Esophagus (tissue), 2 donors: ENCODE data around the gene CENPN. TPM values are rescaled to one million over a fixed set of nuclear protein-coding genes. Genes with fewer than 3 reads are reported as not detected.

Experiments used
- H3K27ac ChIP-seq, 2 donors: one replicate each; pipeline ENCODE4 v1.5.1; 2013; ENCODE audit warnings: low read depth in 2 of 2, mild to moderate bottlenecking in 2 of 2, inconsistent platforms in 1 of 2, low read length in 1 of 2, moderate library complexity in 1 of 2
- H3K27me3 ChIP-seq, 2 donors: one replicate each; pipeline ENCODE4 v1.6.1; 2013; ENCODE audit warnings: low read length in 2 of 2, control low read depth in 1 of 2, mild to moderate bottlenecking in 1 of 2; ENCODE audit not compliant: insufficient read depth in 2 of 2, control insufficient read depth in 1 of 2
- H3K36me3 ChIP-seq, 2 donors: one replicate each; pipeline ENCODE4 v1.6.1; 2013; ENCODE audit warnings: low read length in 1 of 2; ENCODE audit not compliant: control insufficient read depth in 2 of 2, insufficient read depth in 2 of 2
- H3K4me1 ChIP-seq, 2 donors: one replicate each; pipeline ENCODE4 v1.6.1; 2013; ENCODE audit warnings: low read length in 1 of 2; ENCODE audit not compliant: control insufficient read depth in 2 of 2, insufficient read depth in 2 of 2
- H3K4me3 ChIP-seq, 2 donors: one replicate each; pipeline ENCODE4 v1.5.1; 2013; ENCODE audit warnings: low read length in 2 of 2, mild to moderate bottlenecking in 2 of 2, low read depth in 1 of 2, moderate library complexity in 1 of 2
- H3K9me3 ChIP-seq, 2 donors: one replicate each; pipeline ENCODE4 v1.6.1; 2013; ENCODE audit warnings: mild to moderate bottlenecking in 2 of 2, low read depth in 1 of 2, low read length in 1 of 2, moderate library complexity in 1 of 2; ENCODE audit not compliant: control insufficient read depth in 2 of 2, insufficient read depth in 1 of 2
- WGBS, 2 donors: extraction: QIAGEN DNeasy Blood & Tissue Kit; methylation state at CpG; one replicate each; pipeline ENCODE4 v1.1.7; 2013; 5-methylcytosine and 5-hydroxymethylcytosine counted together
- polyA plus RNA-seq, 2 donors: library from polyadenylated mRNA; stranded (reverse); fragments of 200-250 nt; gene quantifications; one replicate each; pipeline ENCODE4 v1.2.3, GENCODE V29; 2013
- donor health status: healthy with polysubstance abuse.
- donor health status: Bipolar disorder and iron deficiency.

The CENPN gene
- polyA plus RNA-seq, 2 donors, result 3.6 to 9.1 TPM

GRCh38 chr16:81012974-81013373 lies 6.0 kb downstream of the CENPN start:
- H3K4me3 ChIP-seq, result no peak overlapping the region
- H3K36me3 ChIP-seq, result no peaks in the 10 kb centered on the region
- H3K27me3 ChIP-seq, result no peaks in the 10 kb centered on the region
- 91 to 93% methylated on average over 3 of the region's 3 CpGs for whole genome bisulfite sequencing, 2 donors
- H3K27ac ChIP-seq, result no peak overlapping the region
- H3K9me3 ChIP-seq, result no peaks in the 10 kb centered on the region
- H3K4me1 ChIP-seq, result no peaks in the 10 kb centered on the region

- 87 to 88% methylated on average over 2 of the region's 2 CpGs for WGBS, 2 donors
- no peaks in the 10 kb centered on the region for H3K36me3 ChIP-seq
Measured at GRCh38 chr16:81014672-81015071, 7.7 kb downstream of the CENPN start.

GRCh38 chr16:81018496-81018895 lies 11.5 kb downstream of the CENPN start:
- WGBS, 2 donors, result 96 to 98% methylated on average over 2 of the region's 2 CpGs
- Histone ChIP-seq H3K9me3 (no peaks in the 10 kb centered on the region), H3K4me1 (no peaks in the 10 kb centered on the region), H3K36me3 (no peaks in the 10 kb centered on the region), H3K27me3 (no peaks in the 10 kb centered on the region), H3K27ac (no peak overlapping the region), H3K4me3 (no peak overlapping the region)

More at GRCh38 chr16:81014672-81015071, 7.7 kb downstream of the CENPN start:
- Histone ChIP-seq H3K4me3 (no peak overlapping the region), H3K4me1 (no peaks in the 10 kb centered on the region), H3K27me3 (no peaks in the 10 kb centered on the region), H3K27ac (no peak overlapping the region), H3K9me3 (no peaks in the 10 kb centered on the region)

- 88 to 89% methylated on average over 4 of the region's 4 CpGs for WGBS, 2 donors
- H3K4me3 ChIP-seq, result no peak overlapping the region
- no peaks in the 10 kb centered on the region for H3K36me3 ChIP-seq
- H3K9me3 ChIP-seq, result no peaks in the 10 kb centered on the region
- H3K27me3 ChIP-seq, result no peaks in the 10 kb centered on the region
- no peaks in the 10 kb centered on the region for H3K4me1 ChIP-seq
- H3K27ac ChIP-seq, result no peak overlapping the region
Measured at GRCh38 chr16:81026429-81026828, 19.4 kb downstream of the CENPN start.

GRCh38 chr16:81029930-81030604 lies 23.1 kb downstream of the CENPN start:
- Histone ChIP-seq H3K27me3 (no peaks in the 10 kb centered on the region), H3K9me3 (no peaks in the 10 kb centered on the region), H3K27ac (no peak overlapping the region), H3K36me3 (no peaks in the 10 kb centered on the region), H3K4me3 (no peak overlapping the region), H3K4me1 (no peaks in the 10 kb centered on the region)
- 83 to 88% methylated on average over 11 of the region's 11 CpGs for WGBS, 2 donors

DNA sequence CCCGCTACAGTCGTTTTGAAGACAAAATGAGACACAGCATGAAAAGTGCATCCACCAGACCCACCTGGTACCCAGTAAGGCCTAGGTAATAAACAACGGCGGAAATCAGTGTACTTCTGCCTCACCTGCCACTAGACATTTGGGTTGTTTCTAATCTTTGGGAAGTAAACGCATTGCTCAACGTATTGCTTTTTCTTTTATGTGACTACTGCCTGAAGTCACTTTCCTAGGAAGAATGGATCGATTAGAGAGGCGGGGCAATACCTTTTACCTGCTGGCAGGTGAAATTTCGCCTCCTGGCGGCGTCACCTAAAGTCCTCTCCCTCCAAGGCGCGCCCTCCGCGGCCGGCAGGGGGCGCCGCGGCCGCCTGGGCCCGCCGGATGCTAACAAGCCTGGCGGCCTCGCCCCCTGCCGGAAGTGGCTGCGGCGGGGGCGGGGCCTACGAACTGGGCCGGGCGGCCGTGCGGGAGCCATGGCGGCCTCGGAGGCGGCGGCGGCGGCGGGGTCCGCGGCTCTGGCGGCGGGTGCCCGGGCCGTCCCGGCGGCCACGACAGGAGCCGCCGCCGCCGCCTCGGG lies 28.5 kb downstream of the CENPN start, which contains the start of gene ATMIN:
ATMIN (plus strand) TSS at position 445 of the 577 bp plus-strand sequence; CDS start at position 474, 29 bp downstream.
- H3K4me1 ChIP-seq, result peaks cover 0 to 2% of the 10 kb centered on the region in 2 donors
- no peaks in the 10 kb centered on the region for H3K36me3 ChIP-seq
- H3K27me3 ChIP-seq, result no peaks in the 10 kb centered on the region
- WGBS, 2 donors, result 5 to 10% methylated on average over 26 to 54 of the region's 54 CpGs
- H3K9me3 ChIP-seq, result no peaks in the 10 kb centered on the region
- H3K27ac ChIP-seq, result peak within 1 kb of the TSS; percentile 90 to 92
- peak within 1 kb of the TSS; percentile 89 to 97 for H3K4me3 ChIP-seq

DNA sequence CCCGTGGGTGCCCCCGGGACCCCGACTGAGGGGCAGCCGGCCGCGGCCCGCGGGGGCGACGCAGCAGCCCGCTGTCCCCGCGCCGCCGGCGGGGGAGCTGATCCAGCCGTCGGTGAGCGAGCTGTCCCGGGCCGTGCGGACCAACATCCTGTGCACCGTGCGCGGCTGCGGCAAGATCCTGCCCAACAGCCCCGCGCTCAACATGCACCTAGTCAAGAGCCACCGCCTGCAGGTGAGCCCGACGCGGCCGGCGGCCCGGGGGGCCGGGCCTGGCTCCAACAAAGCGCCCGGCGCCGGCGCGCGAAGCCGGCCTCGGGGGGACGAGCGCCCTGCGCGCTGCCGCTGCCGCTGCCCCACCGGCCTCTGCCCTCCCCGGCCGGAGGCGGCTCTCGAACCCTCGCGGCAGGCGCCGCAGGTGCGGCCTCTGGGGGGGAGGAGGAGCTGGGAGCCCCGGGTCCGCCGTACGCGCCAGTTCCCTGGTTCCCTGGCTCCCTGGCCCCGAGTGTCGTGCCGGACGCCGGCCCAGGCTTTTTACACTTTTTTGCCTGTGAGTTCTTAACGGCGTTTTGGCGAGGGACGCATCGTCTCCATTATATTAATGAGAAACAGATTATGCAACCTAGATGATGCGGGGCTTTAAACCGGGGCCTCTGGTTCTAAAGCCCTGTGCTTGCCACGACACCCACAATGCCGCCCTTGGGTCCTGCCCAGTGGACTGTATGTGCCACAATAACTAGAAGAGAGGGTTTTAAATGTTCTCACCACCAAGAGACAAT lies 29.1 kb downstream of the CENPN start:
- H3K4me3 ChIP-seq, result peak overlapping the region; percentile 89 to 97
- peak overlapping the region; percentile 90 to 92 for H3K27ac ChIP-seq
- peaks cover 0 to 2% of the 10 kb centered on the region in 2 donors for H3K4me1 ChIP-seq
- H3K9me3 ChIP-seq, result no peaks in the 10 kb centered on the region
- WGBS, 2 donors, result 0 to 2% methylated on average over 25 to 80 of the region's 80 CpGs
- peaks cover 0 to under 1% of the 10 kb centered on the region in 2 donors for H3K36me3 ChIP-seq
- H3K27me3 ChIP-seq, result no peaks in the 10 kb centered on the region

DNA sequence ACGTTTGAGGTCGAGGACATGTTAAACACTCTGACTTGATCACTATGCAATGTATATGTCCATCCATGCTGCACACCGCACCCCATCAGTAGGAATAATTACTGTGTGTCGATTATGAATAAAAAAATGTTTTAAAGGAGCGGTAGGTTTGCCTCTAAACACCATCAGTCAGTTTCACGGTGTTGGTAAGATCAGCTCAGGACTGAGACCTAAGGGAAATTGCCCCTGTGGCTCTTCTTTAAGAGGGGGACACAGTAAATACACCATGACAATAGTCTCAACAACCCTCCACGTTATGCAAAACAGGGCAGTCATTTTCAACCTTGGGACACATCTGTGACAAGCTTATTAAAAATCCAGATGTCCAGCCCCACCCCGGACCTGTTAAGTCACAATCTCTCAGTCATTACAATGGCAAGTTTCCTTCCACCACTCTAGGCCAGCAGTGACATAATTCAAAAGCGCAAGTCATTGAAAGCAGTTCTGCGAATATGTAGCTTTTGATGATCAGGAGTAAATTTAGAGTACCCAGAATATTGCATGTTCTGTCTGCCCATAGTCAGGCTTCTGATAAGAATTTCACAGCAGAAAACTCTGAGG lies 29.8 kb downstream of the CENPN start:
- WGBS, 2 donors, result 26 to 28% methylated on average over 10 of the region's 10 CpGs
- peaks cover 0 to 2% of the 10 kb centered on the region in 2 donors for H3K4me1 ChIP-seq
- H3K27me3 ChIP-seq, result no peaks in the 10 kb centered on the region
- peak overlapping the region; percentile 89 to 97 for H3K4me3 ChIP-seq
- H3K27ac ChIP-seq, result peak overlapping the region; percentile 90 to 92
- H3K9me3 ChIP-seq, result no peaks in the 10 kb centered on the region
- peaks cover 6 to 7% of the 10 kb centered on the region in 2 donors for H3K36me3 ChIP-seq

DNA sequence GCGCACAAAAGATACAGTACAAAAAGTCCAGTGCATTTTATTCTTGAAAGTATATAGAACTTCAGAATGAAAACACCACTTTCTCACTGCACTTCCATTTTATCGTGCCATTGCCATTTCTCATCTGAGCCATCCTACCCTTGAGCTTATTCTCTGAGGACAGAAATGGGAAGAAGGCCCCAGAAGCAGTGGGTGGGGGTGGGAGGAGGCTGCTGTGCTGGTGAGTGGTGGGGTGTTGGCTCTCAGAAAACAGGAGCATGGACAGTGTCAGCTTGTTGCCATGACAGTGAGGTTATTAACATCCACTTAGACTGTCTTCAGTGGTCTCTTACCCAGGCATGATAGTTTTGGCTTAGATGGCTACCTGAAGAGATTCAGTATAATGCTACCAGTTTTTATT lies 33.1 kb downstream of the CENPN start:
- WGBS, 2 donors, result 95 to 98% methylated on average over 2 of the region's 2 CpGs
- H3K36me3 ChIP-seq, result peaks cover 11 to 19% of the 10 kb centered on the region in 2 donors
- H3K4me3 ChIP-seq, result no peak overlapping the region
- H3K4me1 ChIP-seq, result peaks cover 0 to 2% of the 10 kb centered on the region in 2 donors
- H3K27ac ChIP-seq, result no peak overlapping the region
- H3K9me3 ChIP-seq, result no peaks in the 10 kb centered on the region
- no peaks in the 10 kb centered on the region for H3K27me3 ChIP-seq
